Stimulated activated CD4-positive, alpha-beta T cell treated with anti-CD3 and anti-CD28 coated beads, Interleukin-1b, Interleukin-23, amount 100 ng/mL, for 1 hour (primary cell): Measurements from ENCODE around the gene EHBP1L1.

ENCODE experiments used
- DNase-seq, 2 donors: peaks; one replicate each; pipeline ENCODE4 v3.0.0-alpha.2; 2020; ENCODE audit warnings: low read depth in 2 of 2

The EHBP1L1 gene

GRCh38 chr11:65577756-65578109 lies 1.9 kb downstream of the EHBP1L1 start:
- DNase-seq: no peak

GRCh38 chr11:65578134-65578533 lies 2.3 kb downstream of the EHBP1L1 start:
- DNase-seq: no peak

GRCh38 chr11:65578667-65579066 lies 2.8 kb downstream of the EHBP1L1 start:
- no peak for DNase-seq

GRCh38 chr11:65579291-65579690 lies 3.4 kb downstream of the EHBP1L1 start:
- no peak for DNase-seq

- no peak for DNase-seq
Measured at GRCh38 chr11:65580031-65580692, 4.3 kb downstream of the EHBP1L1 start.

GRCh38 chr11:65580756-65581155 lies 4.9 kb downstream of the EHBP1L1 start:
- DNase-seq: no peak

- DNase-seq: no peak
Measured at GRCh38 chr11:65581928-65582327, 6.1 kb downstream of the EHBP1L1 start.

- DNase-seq: no peak
Measured at GRCh38 chr11:65583589-65583988, 7.7 kb downstream of the EHBP1L1 start.

GRCh38 chr11:65584106-65584505 lies 8.3 kb downstream of the EHBP1L1 start:
- DNase-seq: no peak

GRCh38 chr11:65584723-65585171 lies 8.9 kb downstream of the EHBP1L1 start:
- no peak for DNase-seq

GRCh38 chr11:65585396-65586246 lies 9.8 kb downstream of the EHBP1L1 start:
- DNase-seq: no peak

- no peak for DNase-seq
Measured at GRCh38 chr11:65586247-65586630, 10.4 kb downstream of the EHBP1L1 start.

- DNase-seq: no peak
Measured at GRCh38 chr11:65586676-65587075, 10.8 kb downstream of the EHBP1L1 start.

GRCh38 chr11:65588199-65589054 lies 12.6 kb downstream of the EHBP1L1 start:
- peak in 1 of 2 donors; percentile 63 for DNase-seq

GRCh38 chr11:65589444-65590239 lies 13.8 kb downstream of the EHBP1L1 start:
- DNase-seq: no peak

- no peak for DNase-seq
Measured at GRCh38 chr11:65590240-65590738, 14.4 kb downstream of the EHBP1L1 start.

- DNase-seq: no peak
Measured at GRCh38 chr11:65591939-65592857, 16.3 kb downstream of the EHBP1L1 start.

GRCh38 chr11:65592858-65593517 lies 17.1 kb downstream of the EHBP1L1 start:
- no peak for DNase-seq
